Muscle of arm (tissue), 14 donors: ENCODE data around the gene NR6A1. TPM values are rescaled to one million over a fixed set of nuclear protein-coding genes. Genes with fewer than 3 reads are reported as not detected.

Source experiments
- DNase-seq: peaks from one replicate; pipeline ENCODE4 v3.0.0-alpha.2; 2013
- long read RNA-seq, 11 donors: transcript quantifications; one replicate each; lab custom pipeline, GENCODE V29; 2026
- polyA plus RNA-seq, 12 donors: library from polyadenylated mRNA; unstranded; fragments of 120-200 nt; gene quantifications; one replicate each; pipeline ENCODE4 v1.2.1, GENCODE V29; 2013; ENCODE audit not compliant: insufficient read length in 12 of 12

NR6A1 gene
- polyA plus RNA-seq: 1 to 10 TPM in 6 of 12 donors, under 1 TPM in 5, not detected in 1; 0.62 to 2.4 (median 1.1) TPM
- long read RNA-seq, donor 1: 0 reads
- long read RNA-seq, donor 2, partial matches to known transcripts: 0 of 8 reads
- long read RNA-seq, donor 2, other reads (novel, unspliced or antisense): 8 of 8 reads
- long read RNA-seq, donor 3: 0 reads
- long read RNA-seq, donor 4: 0 reads
- long read RNA-seq, donor 5: 0 reads
- long read RNA-seq, donor 6, partial matches to known transcripts: 175 of 175 reads
- long read RNA-seq, donor 6, other reads (novel, unspliced or antisense): 0 of 175 reads
- long read RNA-seq, donor 7: 0 reads
- long read RNA-seq, donor 8, partial matches to known transcripts: 0 of 6 reads
- long read RNA-seq, donor 8, other reads (novel, unspliced or antisense): 6 of 6 reads
- long read RNA-seq, donor 9, partial matches to known transcripts: 0 of 5 reads
- long read RNA-seq, donor 9, other reads (novel, unspliced or antisense): 5 of 5 reads
- long read RNA-seq, donor 10: 0 reads
- long read RNA-seq, donor 11: 0 reads

GRCh38 chr9:124771021-124771866 is at the start of gene NR6A1:
Gene NR6A1, minus strand, starts transcription at chr9:124771311.
- DNase-seq: peak; percentile 97

DNA sequence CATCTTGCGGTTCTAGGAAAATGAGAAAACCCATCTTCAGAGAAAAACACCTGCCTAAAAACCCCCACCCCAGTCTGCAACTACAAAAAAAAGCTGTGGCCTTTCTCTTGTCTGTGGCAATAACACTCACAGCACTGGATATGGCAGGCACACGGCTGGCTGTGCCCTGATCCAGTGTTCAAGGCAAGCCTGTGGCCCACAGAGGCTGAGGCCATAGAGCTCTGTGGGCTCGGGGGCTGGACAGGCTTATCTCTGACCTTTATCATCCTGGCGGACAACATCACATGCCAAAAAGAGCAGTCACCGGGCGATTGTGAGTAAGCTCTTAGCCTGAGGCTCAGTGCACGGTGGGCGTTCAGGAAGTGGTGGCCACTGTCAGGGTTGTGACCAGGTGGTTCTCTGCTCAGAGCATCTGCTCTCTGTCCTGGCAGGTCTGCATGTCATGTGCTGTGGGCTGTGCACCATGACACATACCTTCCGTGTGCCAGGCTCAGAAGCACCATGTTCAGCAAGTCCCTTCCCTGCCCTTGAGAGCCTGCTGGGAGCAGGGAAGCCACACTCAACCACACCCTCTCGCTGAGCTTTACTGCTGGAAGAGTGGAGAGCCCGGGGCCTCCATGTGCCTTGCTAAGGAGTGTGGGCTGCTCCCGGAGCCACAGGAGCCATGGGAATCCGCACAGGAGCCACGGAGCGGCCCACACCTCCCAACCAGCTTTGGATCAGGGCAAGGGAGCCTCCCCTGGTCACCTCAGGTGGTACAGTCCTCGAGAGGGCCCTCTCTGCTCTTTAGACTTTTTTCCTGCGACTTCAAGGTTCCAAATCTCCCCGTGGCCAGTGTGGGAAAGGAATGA is 47.5 kb upstream of the NR6A1 start:
- DNase-seq: no peak

GRCh38 chr9:124815601-124816000 is 44.5 kb upstream of the NR6A1 start:
- DNase-seq: no peak

DNA sequence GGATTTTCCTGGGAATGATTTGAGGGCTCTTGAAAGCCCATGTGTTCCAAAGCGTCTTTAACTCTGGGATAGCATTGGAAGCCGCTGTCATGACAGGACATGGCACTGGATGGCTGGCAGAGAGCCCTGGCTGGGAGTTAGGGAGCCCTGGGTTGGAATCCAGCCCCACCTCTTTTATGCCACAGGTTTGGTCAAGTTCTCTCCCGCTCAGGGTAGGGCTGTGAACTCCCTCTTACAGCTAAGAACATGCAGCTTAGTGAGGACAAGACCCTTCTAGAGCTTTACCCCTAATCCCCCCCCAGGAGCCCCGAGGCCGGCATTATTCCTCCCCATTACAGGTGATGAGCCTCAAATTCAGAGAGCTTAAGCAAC is 43.0 kb upstream of the NR6A1 start:
- no peak for DNase-seq

DNA sequence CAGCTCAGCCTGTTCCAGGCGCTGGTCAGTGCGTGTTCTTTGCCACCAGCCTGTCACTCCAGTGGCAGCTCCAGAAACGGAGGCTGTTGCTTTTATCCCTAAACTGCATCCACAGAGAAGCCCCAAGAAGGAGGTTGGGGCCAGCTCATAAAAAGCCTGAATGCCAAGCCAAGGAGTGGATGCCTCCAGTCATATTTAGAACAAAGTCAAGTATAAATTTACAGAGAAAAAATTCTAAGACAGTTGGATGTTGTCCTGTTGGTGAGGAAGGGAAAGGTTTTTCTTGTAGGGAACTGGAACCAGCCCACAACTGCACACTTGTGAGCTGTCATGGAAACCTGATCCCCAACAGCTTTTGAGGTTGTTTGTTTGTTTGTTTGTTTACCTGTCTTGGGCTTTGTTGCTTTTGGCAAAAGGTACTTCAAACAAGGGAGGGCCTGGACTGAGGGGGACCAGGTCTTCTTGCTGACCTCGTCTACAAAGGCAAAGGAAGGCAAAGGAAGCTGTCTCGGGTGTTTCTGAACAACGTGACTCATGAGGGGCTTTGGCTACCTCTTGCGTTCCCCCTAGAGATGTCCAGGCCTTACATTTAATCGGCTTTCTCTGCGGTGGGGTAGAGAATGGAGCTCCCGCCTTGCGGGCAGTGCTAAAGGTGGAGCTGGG is 42.5 kb upstream of the NR6A1 start:
- no peak for DNase-seq

GRCh38 chr9:124813041-124813440 is 41.9 kb upstream of the NR6A1 start:
- no peak for DNase-seq

- DNase-seq: peak; percentile 77
These were observed 41.3 kb upstream of the NR6A1 start for GRCh38 chr9:124812441-124812876.

GRCh38 chr9:124810663-124811355 is 39.7 kb upstream of the NR6A1 start:
- DNase-seq: peak; percentile 84

DNA sequence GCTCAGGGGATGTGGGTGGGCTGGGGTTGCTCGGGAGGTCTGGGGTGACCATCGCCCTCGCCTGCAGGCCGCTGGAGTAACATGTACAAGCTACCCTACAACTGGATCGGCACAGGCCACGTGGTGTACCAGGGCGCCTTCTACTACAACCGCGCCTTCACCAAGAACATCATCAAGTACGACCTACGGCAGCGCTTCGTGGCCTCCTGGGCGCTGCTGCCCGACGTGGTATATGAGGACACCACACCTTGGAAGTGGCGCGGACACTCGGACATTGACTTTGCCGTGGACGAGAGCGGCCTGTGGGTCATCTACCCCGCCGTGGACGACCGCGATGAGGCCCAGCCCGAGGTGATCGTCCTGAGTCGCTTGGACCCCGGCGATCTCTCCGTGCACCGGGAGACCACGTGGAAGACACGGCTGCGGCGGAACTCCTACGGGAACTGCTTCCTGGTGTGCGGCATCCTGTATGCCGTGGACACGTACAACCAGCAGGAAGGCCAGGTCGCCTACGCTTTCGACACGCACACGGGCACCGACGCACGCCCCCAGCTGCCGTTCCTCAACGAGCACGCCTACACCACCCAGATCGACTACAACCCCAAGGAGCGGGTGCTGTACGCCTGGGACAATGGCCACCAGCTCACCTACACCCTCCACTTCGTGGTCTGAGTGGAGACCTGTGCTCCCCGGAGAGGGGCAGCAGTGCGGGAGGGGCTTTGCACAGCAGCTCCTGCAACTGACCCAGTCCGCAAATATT is 38.8 kb upstream of the NR6A1 start:
- no peak for DNase-seq

- no peak for DNase-seq
These were observed 38.1 kb upstream of the NR6A1 start for GRCh38 chr9:124809211-124809610.

DNA sequence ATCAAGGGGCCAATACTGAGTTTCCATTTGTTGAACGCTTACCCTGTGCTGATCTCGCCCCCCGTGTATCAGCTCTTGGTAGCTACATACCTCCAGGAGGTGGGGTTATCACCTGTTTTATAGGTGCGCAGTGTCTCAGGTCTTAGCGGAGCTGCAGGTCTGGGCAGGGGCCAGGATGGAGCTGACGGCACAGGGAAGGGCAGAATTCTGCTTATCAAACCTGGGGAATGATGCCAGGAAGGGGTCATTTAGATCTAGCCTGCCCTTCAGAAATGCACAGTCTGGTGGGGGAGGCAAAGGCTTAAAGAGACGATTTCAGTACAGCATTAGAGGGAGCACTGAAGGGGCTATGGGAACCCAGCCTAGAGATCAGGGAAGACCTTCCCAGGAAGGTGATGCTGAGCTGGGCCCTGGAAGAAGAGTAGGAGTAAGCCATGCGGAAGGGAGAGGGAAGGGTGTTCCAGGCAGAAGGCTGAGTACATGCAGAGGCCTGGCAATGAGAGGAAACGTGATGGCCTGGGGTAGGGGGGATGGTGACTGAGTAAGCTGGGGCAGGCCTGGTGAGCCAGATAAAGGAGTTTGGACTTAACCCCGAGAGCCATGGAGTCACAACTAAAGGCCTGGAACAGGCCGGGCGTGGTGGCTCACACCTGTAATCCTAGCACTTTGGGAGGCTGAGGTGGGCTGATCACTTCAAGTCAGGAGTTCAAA is 37.3 kb upstream of the NR6A1 start:
- no peak for DNase-seq

- DNase-seq: no peak
These were observed 34.1 kb upstream of the NR6A1 start for GRCh38 chr9:124805186-124805585.

- DNase-seq: no peak
These were observed 32.8 kb upstream of the NR6A1 start for GRCh38 chr9:124803911-124804310.

- DNase-seq: no peak
These were observed 31.3 kb upstream of the NR6A1 start for GRCh38 chr9:124802426-124802825.

DNA sequence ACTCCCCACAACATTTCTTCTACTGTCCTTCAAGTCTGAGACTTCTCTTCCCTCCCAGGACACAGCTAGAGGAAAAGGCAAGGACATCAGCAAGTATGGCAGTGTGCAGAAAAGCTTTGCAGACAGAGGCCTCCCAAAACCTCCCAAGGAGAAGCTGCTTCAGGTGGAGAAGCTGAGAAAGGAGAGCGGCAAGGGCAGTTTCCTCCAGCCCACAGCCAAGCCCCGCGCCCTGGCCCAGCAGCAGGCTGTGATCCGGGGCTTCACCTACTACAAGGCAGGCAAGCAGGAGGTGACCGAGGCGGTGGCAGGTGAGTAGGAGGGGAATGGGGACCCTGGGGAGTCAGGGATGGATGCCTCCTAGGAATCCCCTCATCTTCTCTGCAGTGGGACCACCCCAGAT is 30.2 kb upstream of the NR6A1 start:
- DNase-seq: no peak

- DNase-seq: no peak
These were observed 29.5 kb upstream of the NR6A1 start for GRCh38 chr9:124800306-124801259.

- no peak for DNase-seq
These were observed 28.3 kb upstream of the NR6A1 start for GRCh38 chr9:124799274-124800006.
